Retinal pigment epithelial cell (primary cell): ENCODE measurements around the gene IQGAP2.

Experiments
- DNase-seq: peaks from one replicate; pipeline ENCODE4 v3.0.0-alpha.2; 2010; ENCODE audit warnings: low read depth
- H3K4me3 ChIP-seq: 2 replicates; pipeline ENCODE4 v1.5.1; 2011; ENCODE audit warnings: mild to moderate bottlenecking, low read length, control low read depth, moderate library complexity
- TF ChIP-seq, protein P1 (sequence below): conservative IDR thresholded peaks from 2 replicates; pipeline ENCODE4 v1.5.1; 2011; ENCODE audit warnings: low read depth, low read length, control low read depth, inconsistent platforms

The IQGAP2 gene

DNA sequence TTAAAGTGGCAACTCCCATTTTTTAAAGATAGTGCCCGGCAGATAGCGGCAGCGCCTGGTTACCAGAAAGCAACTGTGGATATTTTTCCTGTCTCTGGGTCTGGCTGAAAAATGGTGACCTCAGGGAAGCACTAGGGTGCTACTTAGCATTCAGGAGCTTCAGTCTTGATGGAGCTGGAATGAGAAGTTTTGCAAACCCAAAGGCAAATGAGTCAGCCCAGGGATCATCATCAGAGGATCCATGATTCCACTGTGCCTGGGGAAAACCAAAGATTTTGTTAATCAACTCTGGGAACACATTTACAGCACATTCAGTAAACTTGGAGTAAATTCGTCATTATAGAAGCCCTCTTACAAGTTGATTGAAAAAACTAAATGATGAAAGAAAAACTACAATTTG is 339.5 kb downstream of the IQGAP2 start:
- H3K4me3 ChIP-seq = no peak overlapping the region
- DNase-seq = no peak
- TF ChIP-seq, protein P1, sequence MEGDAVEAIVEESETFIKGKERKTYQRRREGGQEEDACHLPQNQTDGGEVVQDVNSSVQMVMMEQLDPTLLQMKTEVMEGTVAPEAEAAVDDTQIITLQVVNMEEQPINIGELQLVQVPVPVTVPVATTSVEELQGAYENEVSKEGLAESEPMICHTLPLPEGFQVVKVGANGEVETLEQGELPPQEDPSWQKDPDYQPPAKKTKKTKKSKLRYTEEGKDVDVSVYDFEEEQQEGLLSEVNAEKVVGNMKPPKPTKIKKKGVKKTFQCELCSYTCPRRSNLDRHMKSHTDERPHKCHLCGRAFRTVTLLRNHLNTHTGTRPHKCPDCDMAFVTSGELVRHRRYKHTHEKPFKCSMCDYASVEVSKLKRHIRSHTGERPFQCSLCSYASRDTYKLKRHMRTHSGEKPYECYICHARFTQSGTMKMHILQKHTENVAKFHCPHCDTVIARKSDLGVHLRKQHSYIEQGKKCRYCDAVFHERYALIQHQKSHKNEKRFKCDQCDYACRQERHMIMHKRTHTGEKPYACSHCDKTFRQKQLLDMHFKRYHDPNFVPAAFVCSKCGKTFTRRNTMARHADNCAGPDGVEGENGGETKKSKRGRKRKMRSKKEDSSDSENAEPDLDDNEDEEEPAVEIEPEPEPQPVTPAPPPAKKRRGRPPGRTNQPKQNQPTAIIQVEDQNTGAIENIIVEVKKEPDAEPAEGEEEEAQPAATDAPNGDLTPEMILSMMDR = no peak

DNA sequence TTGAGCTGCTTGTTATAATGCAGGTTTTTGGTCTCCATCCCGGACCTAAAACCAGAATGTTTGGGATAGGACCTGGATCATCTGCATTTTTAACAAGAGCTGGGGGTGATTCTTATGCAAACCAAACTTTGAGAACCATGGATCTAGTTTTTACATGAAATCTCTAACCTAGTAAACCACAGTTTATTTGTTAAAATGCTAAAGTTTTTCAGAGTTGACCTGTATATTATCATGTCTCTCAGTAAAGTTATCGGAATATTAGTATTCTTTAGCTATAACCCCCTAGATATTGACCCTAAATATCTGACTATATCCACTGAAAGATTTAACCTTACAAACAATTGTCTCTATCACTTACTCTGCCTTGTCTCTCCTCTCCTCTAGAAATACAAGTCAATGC is 341.5 kb downstream of the IQGAP2 start:
- TF ChIP-seq, protein P1 = no peak

DNA sequence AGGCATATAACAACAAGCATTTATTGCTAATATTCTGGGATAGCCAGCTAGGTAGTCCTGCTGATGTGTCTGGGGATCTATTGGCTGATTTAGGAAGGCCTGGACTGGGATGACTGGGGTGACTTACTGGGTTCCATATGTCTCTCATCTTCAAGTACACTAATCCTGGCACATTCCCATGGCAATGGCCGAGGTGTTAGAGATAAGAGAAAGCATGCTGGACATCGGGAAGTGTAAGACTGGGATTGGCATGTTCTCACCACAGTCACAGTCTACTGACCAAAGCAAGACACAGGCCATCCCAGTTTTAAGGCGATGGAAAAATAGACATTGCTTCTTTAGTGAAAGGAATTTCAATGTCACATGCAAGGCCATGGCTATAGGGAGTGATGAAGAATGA is 342.6 kb downstream of the IQGAP2 start:
- TF ChIP-seq, protein P1 = no peak
- no peak overlapping the region for H3K4me3 ChIP-seq
- no peak for DNase-seq

More for the DNA sequence above, 341.5 kb downstream of the IQGAP2 start:
- H3K4me3 ChIP-seq = no peak overlapping the region
- no peak for DNase-seq

DNA sequence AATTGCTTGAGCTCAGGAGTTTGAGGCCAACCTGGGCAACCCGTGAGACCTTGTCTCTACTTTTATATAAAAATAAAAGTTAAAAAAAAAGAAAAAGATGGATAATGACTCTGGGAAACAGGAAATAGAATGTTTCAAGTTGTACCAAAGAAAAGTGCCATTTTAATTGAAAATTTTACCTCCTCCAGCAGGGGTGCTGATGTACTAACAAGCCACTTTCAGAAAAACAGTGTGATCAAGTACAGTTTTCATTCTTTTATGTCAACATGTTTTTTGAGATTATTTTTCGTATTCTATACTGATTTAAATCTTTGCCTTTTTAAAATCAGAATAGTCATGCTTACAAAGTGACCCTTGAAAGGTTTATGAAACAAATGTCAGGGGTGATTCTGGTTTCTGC is 343.6 kb downstream of the IQGAP2 start:
- H3K4me3 ChIP-seq = no peak overlapping the region
- TF ChIP-seq, protein P1 = peak; percentile 16
- no peak for DNase-seq

DNA sequence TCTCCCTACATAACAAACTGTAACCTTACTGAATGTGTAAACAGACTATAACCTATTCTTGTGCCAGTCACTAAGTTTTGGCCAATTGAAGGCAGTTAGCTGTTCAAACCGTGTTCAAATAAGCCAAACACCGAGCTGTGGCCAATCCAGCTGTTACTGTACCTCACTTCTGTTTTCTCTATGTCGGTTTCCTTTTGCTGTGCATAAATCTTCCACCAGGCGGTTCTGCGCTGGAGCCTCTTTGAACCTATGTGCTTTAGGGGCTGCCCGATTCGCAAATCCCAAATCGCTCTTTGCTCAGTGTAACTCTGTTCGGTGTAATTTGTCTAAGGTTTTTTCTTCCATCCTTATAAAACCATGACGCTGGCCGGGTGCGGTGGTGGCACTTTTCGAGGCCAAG is 344.6 kb downstream of the IQGAP2 start:
- no peak overlapping the region for H3K4me3 ChIP-seq
- TF ChIP-seq, protein P1 = no peak
- no peak for DNase-seq

DNA sequence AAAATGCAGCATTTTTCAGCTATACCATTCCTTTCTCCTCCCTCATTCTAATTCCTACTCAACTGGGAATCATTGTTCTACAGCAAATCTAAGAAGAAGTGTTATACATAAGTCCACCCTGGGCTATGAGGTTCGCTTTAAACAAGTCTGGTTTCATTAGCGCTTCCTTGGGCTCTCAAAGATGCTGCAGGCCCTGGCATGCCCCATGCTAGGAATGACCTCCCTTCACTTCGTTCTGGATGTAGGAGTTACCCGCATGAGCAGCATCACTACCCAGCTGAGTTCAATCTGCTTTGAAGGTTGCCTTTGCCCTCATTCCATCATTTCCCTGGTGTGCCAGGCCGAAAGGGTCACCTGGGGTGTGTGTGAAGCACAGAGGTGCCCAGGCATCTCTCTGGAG is 348.2 kb downstream of the IQGAP2 start:
- TF ChIP-seq, protein P1 = no peak
- no peak for DNase-seq
- no peak overlapping the region for H3K4me3 ChIP-seq

DNA sequence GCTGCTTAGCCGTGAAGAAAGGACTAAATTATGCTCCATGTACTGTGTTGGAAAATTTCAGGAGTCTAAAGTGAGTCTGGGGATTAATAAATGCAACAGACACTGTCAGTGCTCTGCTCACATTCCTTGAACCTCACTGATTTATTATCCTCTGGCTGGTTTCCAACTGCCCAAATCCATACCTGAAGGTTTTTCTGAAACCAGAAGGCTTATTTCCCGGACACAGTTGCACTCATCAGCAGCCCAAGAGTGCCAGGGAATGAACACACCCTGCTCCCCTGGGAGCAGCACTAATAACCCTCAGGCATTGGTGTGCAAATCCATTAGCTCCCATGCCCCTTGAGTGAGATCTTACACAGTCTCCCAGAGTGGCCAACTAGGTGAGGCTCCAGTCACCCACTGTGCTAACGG is 351.6 kb downstream of the IQGAP2 start:
- H3K4me3 ChIP-seq = no peak overlapping the region
- TF ChIP-seq, protein P1 = no peak
- DNase-seq = no peak
